ENCODE results near the gene STARD3NL. TPM values are rescaled to one million over a fixed set of nuclear protein-coding genes. Genes with fewer than 3 reads are reported as not detected.

Gene STARD3NL, protein sequence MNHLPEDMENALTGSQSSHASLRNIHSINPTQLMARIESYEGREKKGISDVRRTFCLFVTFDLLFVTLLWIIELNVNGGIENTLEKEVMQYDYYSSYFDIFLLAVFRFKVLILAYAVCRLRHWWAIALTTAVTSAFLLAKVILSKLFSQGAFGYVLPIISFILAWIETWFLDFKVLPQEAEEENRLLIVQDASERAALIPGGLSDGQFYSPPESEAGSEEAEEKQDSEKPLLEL
- 10 to 100 TPM in 3 of 4 donors, 1 to 10 TPM in 1; 4.1 to 22.1 (median 17.9) TPM for total RNA-seq

- Histone ChIP-seq H3K4me3 (peak within 1 kb of the TSS; percentile 65 to 89 (median 77)), H3K36me3 (no peaks in the 10 kb centered on the region), H3K27me3 (no peaks in the 10 kb centered on the region), H3K27ac (peak within 1 kb of the TSS; percentile 84 to 91 (median 90)), H3K4me1 (peaks cover 4 to 41% (median 6%) of the 10 kb centered on the region in 3 donors), H3K9me3 (no peaks in the 10 kb centered on the region)
- WGBS, 2 donors = 0 to 4% methylated on average over 2 to 7 of the region's 51 CpGs
- TF ChIP-seq POLR2A (IDR thresholded peaks at IDR 0.05) = peak in 3 of 4 donors; percentile 13 to 80 (median 38)
- TF ChIP-seq, protein P1, sequence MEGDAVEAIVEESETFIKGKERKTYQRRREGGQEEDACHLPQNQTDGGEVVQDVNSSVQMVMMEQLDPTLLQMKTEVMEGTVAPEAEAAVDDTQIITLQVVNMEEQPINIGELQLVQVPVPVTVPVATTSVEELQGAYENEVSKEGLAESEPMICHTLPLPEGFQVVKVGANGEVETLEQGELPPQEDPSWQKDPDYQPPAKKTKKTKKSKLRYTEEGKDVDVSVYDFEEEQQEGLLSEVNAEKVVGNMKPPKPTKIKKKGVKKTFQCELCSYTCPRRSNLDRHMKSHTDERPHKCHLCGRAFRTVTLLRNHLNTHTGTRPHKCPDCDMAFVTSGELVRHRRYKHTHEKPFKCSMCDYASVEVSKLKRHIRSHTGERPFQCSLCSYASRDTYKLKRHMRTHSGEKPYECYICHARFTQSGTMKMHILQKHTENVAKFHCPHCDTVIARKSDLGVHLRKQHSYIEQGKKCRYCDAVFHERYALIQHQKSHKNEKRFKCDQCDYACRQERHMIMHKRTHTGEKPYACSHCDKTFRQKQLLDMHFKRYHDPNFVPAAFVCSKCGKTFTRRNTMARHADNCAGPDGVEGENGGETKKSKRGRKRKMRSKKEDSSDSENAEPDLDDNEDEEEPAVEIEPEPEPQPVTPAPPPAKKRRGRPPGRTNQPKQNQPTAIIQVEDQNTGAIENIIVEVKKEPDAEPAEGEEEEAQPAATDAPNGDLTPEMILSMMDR (IDR thresholded peaks at IDR 0.05) = peak in 2 of 6 experiments; percentile 3 to 27
- intact Hi-C loops (cut with DNase I) = no loop called here
- peak; percentile 98 for DNase-seq
These were observed at the start of gene STARD3NL for GRCh38 chr7:38178004-38178694. STARD3NL (plus strand) TSS chr7:38178245; CDS start chr7:38207505, 29,260 bp downstream.

- TF ChIP-seq, protein P1 (IDR thresholded peaks at IDR 0.05) = no peak
- TF ChIP-seq POLR2A (IDR thresholded peaks at IDR 0.05) = no peak
- Histone ChIP-seq H3K27ac (no peak overlapping the region), H3K27me3 (no peaks in the 10 kb centered on the region), H3K4me1 (no peaks in the 10 kb centered on the region), H3K4me3 (no peak overlapping the region), H3K9me3 (no peaks in the 10 kb centered on the region), H3K36me3 (no peaks in the 10 kb centered on the region)
- intact Hi-C loops (cut with DNase I) = no loop called here
- WGBS, 2 donors = 92 to 96% methylated on average over 3 of the region's 3 CpGs
- DNase-seq = no peak
These were observed 48.9 kb upstream of the STARD3NL start for GRCh38 chr7:38129162-38129561.

DNA sequence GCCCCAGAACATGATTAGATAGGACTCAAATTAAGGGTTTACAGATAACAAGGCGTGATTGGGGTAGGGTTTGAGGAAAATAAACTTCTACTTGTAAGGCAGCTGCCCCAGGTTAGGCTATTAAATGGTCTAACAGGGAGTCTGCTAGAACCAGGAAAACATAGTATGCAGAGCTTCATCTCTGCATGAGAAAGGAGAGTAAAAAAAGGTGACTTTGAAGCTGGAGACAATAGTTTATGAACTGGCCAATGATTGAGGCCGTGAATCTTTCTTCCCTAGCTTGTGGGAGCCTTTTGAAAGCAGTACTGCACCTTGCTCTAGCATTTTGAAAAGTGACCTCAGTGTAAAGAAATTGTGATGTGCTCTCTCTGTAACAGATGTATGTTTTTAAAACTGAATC lies 48.5 kb upstream of the STARD3NL start:
- H3K27me3 ChIP-seq = no peaks in the 10 kb centered on the region
- no peaks in the 10 kb centered on the region for H3K36me3 ChIP-seq
- no peak for TF ChIP-seq POLR2A (IDR thresholded peaks at IDR 0.05)
- TF ChIP-seq, protein P1 (IDR thresholded peaks at IDR 0.05) = no peak
- no peak overlapping the region for H3K4me3 ChIP-seq
- H3K4me1 ChIP-seq = no peaks in the 10 kb centered on the region
- no peaks in the 10 kb centered on the region for H3K9me3 ChIP-seq
- intact Hi-C loops (cut with DNase I) = no loop called here
- no peak overlapping the region for H3K27ac ChIP-seq
- no peak for DNase-seq
- 61 to 81% methylated on average over 2 of the region's 2 CpGs for WGBS, 2 donors

DNA sequence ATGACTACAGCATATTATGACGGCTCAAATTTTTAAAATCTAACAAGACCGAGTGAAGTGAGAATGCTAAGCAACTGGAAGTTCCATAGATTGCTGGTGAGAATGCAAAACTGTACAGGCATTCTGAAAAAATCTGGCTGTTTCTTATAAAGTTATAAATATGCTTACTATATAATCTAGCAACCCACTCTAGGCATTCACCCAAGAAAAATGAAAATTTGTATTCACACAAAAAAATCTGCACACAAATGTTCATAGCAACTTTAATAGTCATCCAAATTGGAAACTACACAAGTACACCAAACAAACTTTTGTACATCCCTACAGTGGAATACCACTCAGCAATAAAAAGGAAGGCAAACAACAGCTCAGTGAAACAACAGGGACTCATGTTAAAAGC lies 39.9 kb upstream of the STARD3NL start:
- no peak for DNase-seq
- WGBS, 2 donors = 88 to 94% methylated on average over 2 of the region's 2 CpGs
- TF ChIP-seq, protein P1 (IDR thresholded peaks at IDR 0.05) = no peak
- TF ChIP-seq POLR2A (IDR thresholded peaks at IDR 0.05) = no peak
- no peaks in the 10 kb centered on the region for H3K4me1 ChIP-seq
- H3K9me3 ChIP-seq = no peaks in the 10 kb centered on the region
- no peak overlapping the region for H3K4me3 ChIP-seq
- no peak overlapping the region for H3K27ac ChIP-seq
- H3K36me3 ChIP-seq = no peaks in the 10 kb centered on the region
- H3K27me3 ChIP-seq = no peaks in the 10 kb centered on the region
- intact Hi-C loops (cut with DNase I) = no loop called here

DNA sequence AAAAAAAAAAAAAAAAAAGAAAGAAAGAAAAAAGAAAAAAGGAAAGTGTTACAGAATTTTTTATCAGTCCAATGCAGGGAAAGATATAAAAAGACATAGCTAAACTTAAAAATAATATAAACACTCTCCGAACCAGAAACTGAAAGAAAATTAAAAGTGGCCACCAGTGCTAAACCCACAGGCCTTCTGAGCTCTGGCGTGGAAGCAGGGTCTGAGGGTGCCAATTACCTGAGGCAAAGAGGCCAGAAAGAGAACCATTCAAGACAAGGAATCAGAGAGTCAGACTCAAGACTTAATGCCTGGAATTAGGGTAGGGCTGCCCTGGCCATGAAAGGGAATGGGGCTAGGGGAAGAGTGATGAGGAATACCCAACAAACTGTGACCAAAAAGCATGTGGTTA lies 36.9 kb upstream of the STARD3NL start:
- no peak overlapping the region for H3K4me3 ChIP-seq
- TF ChIP-seq POLR2A (IDR thresholded peaks at IDR 0.05) = no peak
- TF ChIP-seq, protein P1 (IDR thresholded peaks at IDR 0.05) = no peak
- 61 to 70% methylated on average over 2 of the region's 2 CpGs for WGBS, 2 donors
- H3K9me3 ChIP-seq = no peaks in the 10 kb centered on the region
- intact Hi-C loops (cut with DNase I) = no loop called here
- no peaks in the 10 kb centered on the region for H3K27me3 ChIP-seq
- no peak overlapping the region for H3K27ac ChIP-seq
- DNase-seq = no peak
- H3K4me1 ChIP-seq = no peaks in the 10 kb centered on the region
- no peaks in the 10 kb centered on the region for H3K36me3 ChIP-seq

Measured in esophagus squamous epithelium (tissue), 5 donors.